GM19372 (cell line): ENCODE data around the gene CD207.
"Not testable (repeated sequence)": the region's sequence is repeated elsewhere in the genome, so short reads cannot be mapped to it uniquely, and the experiment has no call there.

ENCODE experiments used
- ATAC-seq: cut with Tn5 transposase; IDR thresholded peaks from one replicate; pipeline ENCODE4 v1.9.1; 2021; ENCODE audit warnings: mild to moderate bottlenecking, low read depth, moderate library complexity; ENCODE audit not compliant: unreplicated experiment

CD207 gene

GRCh38 chr2:70835643-70836042, at the start of gene CD207:
CD207 (minus strand) TSS chr2:70835816; CDS start chr2:70835776, 40 bp downstream.
- no peak for ATAC-seq

GRCh38 chr2:70878543-70878942, 42.9 kb upstream of the CD207 start:
- ATAC-seq, result not testable (repeated sequence)

GRCh38 chr2:70876138-70876537, 40.5 kb upstream of the CD207 start:
- ATAC-seq, result not testable (repeated sequence)

- ATAC-seq, result no peak
These were observed 37.9 kb upstream of the CD207 start for GRCh38 chr2:70873541-70873940.

GRCh38 chr2:70871398-70872211, 36.0 kb upstream of the CD207 start:
- no peak for ATAC-seq

GRCh38 chr2:70870790-70871189, 35.2 kb upstream of the CD207 start:
- ATAC-seq, result no peak

- ATAC-seq, result no peak
These were observed 33.4 kb upstream of the CD207 start for GRCh38 chr2:70868970-70869369.

GRCh38 chr2:70861777-70862625, 26.4 kb upstream of the CD207 start:
- no peak for ATAC-seq

GRCh38 chr2:70855667-70856066, 20.1 kb upstream of the CD207 start:
- ATAC-seq, result no peak

GRCh38 chr2:70854411-70854810, 18.8 kb upstream of the CD207 start:
- no peak for ATAC-seq

- no peak for ATAC-seq
These were observed 17.2 kb upstream of the CD207 start for GRCh38 chr2:70852824-70853223.

GRCh38 chr2:70851704-70852103, 16.1 kb upstream of the CD207 start:
- ATAC-seq, result peak; percentile 67

- no peak for ATAC-seq
These were observed 15.3 kb upstream of the CD207 start for GRCh38 chr2:70850925-70851324.

GRCh38 chr2:70842401-70842800, 6.8 kb upstream of the CD207 start:
- ATAC-seq, result no peak

- ATAC-seq, result no peak
These were observed 2.6 kb upstream of the CD207 start for GRCh38 chr2:70837980-70838925.

- no peak for ATAC-seq
These were observed 735 bp downstream of the CD207 start for GRCh38 chr2:70834881-70835280.

GRCh38 chr2:70834106-70834505, 1.5 kb downstream of the CD207 start:
- no peak for ATAC-seq

- ATAC-seq, result no peak
These were observed 2.4 kb downstream of the CD207 start for GRCh38 chr2:70833246-70833645.

GRCh38 chr2:70832386-70832785, 3.2 kb downstream of the CD207 start:
- ATAC-seq, result no peak

GRCh38 chr2:70831861-70832260, 3.8 kb downstream of the CD207 start:
- ATAC-seq, result no peak
